HepG2 (cell line): ENCODE data around the gene C22orf42. TPM values are rescaled to one million over a fixed set of nuclear protein-coding genes. Genes with fewer than 3 reads are reported as not detected.

ENCODE experiments used
- ATAC-seq: fragments of 200-7000 bp; cut with Tn5 transposase; 3 replicates; pipeline ENCODE4 v1.9.1; 2020; ENCODE audit warnings: mild to moderate bottlenecking, moderate library complexity
- BruUV-seq: library from RNA; stranded (reverse); fragments of 400-500 nt; replicated peaks from 2 replicates; lab custom pipeline; 2021; lab: Mats Ljungman, UMichigan
- CTCF ChIA-PET: fragments of 300-600 bp; formaldehyde crosslinking; extraction: SDS; loops from one replicate; lab custom pipeline; 2021; ENCODE audit warnings: low total read pairs, inconsistent platforms, low intra/inter-chr PET ratio; lab: Yijun Ruan, JAX
- POLR2A ChIA-PET: fragments of 350-600 bp; sonication (Branson Sonifier 250); formaldehyde crosslinking; loops from one replicate; lab custom pipeline; 2020; ENCODE audit warnings: antibody characterized with exemption, inconsistent platforms; lab: Yijun Ruan, JAX
- DNase-seq: peaks from one replicate; pipeline ENCODE4 v3.0.0-alpha.2; 2015; ENCODE audit warnings: low spot score
- FAIRE-seq: peaks from 3 replicates; lab custom pipeline; 2011; peaks lifted over from hg19 to GRCh38; lab: Jason Lieb, UNC
- H2AFZ ChIP-seq: one replicate; pipeline ENCODE4 v1.6.1; 2011; ENCODE audit warnings: low read length, inconsistent platforms
- H3K27ac ChIP-seq: fragments of 300-600 bp; 3 replicates; pipeline ENCODE4 v1.8.0; 2011; ENCODE audit warnings: mixed run types, mild to moderate bottlenecking, mixed read lengths, low read length, inconsistent platforms; ENCODE audit not compliant: insufficient read depth; ENCODE audit errors: extremely low read length
- H3K27me3 ChIP-seq, 2 experiments: fragments of 200-600 bp in 1 of 2; 2 replicates in 1 of 2; 3 replicates in 1 of 2; pipeline versions ENCODE4 v1.6.0 to v1.8.0; 2011; ENCODE audit warnings: low read length in 2 of 2, mild to moderate bottlenecking in 2 of 2, moderate library complexity in 2 of 2, inconsistent platforms in 1 of 2; ENCODE audit not compliant: insufficient read depth in 2 of 2, control insufficient read depth in 1 of 2
- H3K36me3 ChIP-seq, 2 experiments: fragments of 200-600 bp in 1 of 2; replicated peaks in 1 of 2; 2 replicates in 1 of 2; 3 replicates in 1 of 2; pipeline versions ENCODE4 v1.5.1 to v1.8.0; 2011; ENCODE audit warnings: low read length in 2 of 2, inconsistent platforms in 1 of 2; ENCODE audit not compliant: insufficient read depth in 2 of 2, control insufficient read depth in 1 of 2
- H3K4me1 ChIP-seq: 2 replicates; pipeline ENCODE4 v1.5.1; 2012; ENCODE audit warnings: low read length, inconsistent platforms; ENCODE audit not compliant: insufficient read depth
- H3K4me2 ChIP-seq: 2 replicates; pipeline ENCODE4 v1.6.0; 2011; ENCODE audit warnings: low read depth, low read length, inconsistent platforms
- H3K4me3 ChIP-seq, 3 experiments: fragments of 200-600 bp in 1 of 3; sonication (generic), shearing (Covaris generic) in 1 of 3; replicated peaks in 1 of 3; 2 replicates each; pipeline ENCODE4 v1.5.1; 2011 to 2016; ENCODE audit warnings: low read length in 3 of 3, inconsistent platforms in 2 of 3, low read depth in 2 of 3, mild to moderate bottlenecking in 2 of 3, control low read depth in 1 of 3, mixed read lengths in 1 of 3; ENCODE audit not compliant: insufficient read depth in 1 of 3
- H3K79me2 ChIP-seq: one replicate; pipeline ENCODE4 v1.6.1; 2011; ENCODE audit warnings: low read length, inconsistent platforms; ENCODE audit not compliant: insufficient read depth
- H3K9ac ChIP-seq: 2 replicates; pipeline ENCODE4 v1.6.0; 2011; ENCODE audit warnings: mild to moderate bottlenecking, low read depth, low read length, inconsistent platforms; ENCODE audit not compliant: insufficient read depth
- H3K9me3 ChIP-seq: 2 replicates; pipeline ENCODE4 v1.5.1; 2012; ENCODE audit warnings: mild to moderate bottlenecking, low read length
- H4K20me1 ChIP-seq: 2 replicates; pipeline ENCODE4 v1.6.0; 2011; ENCODE audit warnings: inconsistent platforms, mild to moderate bottlenecking, low read length, moderate library complexity; ENCODE audit not compliant: insufficient read depth
- EZH2 ChIP-seq: conservative IDR thresholded peaks from 2 replicates; pipeline ENCODE4 v1.6.1; 2012; ENCODE audit warnings: mild to moderate bottlenecking, low read depth, low read length, moderate library complexity
- FUBP1 ChIP-seq: sonication (generic); formaldehyde crosslinking; IDR thresholded peaks from 2 replicates; pipeline ENCODE4 v1.5.1; 2020; ENCODE audit warnings: missing genetic modification reagents, mild to moderate bottlenecking, borderline replicate concordance
- KLF12 ChIP-seq: sonication (generic); formaldehyde crosslinking; IDR thresholded peaks from 2 replicates; pipeline ENCODE4 v1.4.0; 2020; ENCODE audit warnings: missing genetic modification reagents, borderline replicate concordance
- MBD4 ChIP-seq: IDR thresholded peaks from 2 replicates; pipeline ENCODE4 v1.6.1; 2012; ENCODE audit warnings: low read length, inconsistent platforms, borderline replicate concordance
- RAD21 ChIP-seq: fragments of 450-650 bp; formaldehyde crosslinking; IDR thresholded peaks from 2 replicates; pipeline ENCODE4 v1.5.0; 2020; ENCODE audit warnings: mild to moderate bottlenecking
- REST ChIP-seq, 2 experiments: IDR thresholded peaks; 2 replicates each; pipeline ENCODE4 v1.6.1; 2011 to 2012; ENCODE audit warnings: low read length in 2 of 2, borderline replicate concordance in 1 of 2, low read depth in 1 of 2, mild to moderate bottlenecking in 1 of 2, moderate library complexity in 1 of 2
- ZBTB4 ChIP-seq: sonication (generic); formaldehyde crosslinking; IDR thresholded peaks from 2 replicates; pipeline ENCODE4 v1.4.0; 2020; ENCODE audit warnings: missing genetic modification reagents, mild to moderate bottlenecking, borderline replicate concordance
- ZC3H4 ChIP-seq: sonication (generic); formaldehyde crosslinking; IDR thresholded peaks from 2 replicates; pipeline ENCODE4 v1.4.0; 2020; ENCODE audit warnings: missing genetic modification reagents, borderline replicate concordance
- ZNF207 ChIP-seq: fragments of 450-650 bp; IDR thresholded peaks from 2 replicates; pipeline ENCODE4 v1.6.1; 2016; ENCODE audit warnings: antibody characterized with exemption, borderline replicate concordance
- ZNF333 ChIP-seq: sonication (generic); formaldehyde crosslinking; IDR thresholded peaks from 2 replicates; pipeline ENCODE4 v1.4.0; 2020; ENCODE audit warnings: mild to moderate bottlenecking, missing genetic modification reagents, borderline replicate concordance
- ZNF431 ChIP-seq: sonication (generic); formaldehyde crosslinking; IDR thresholded peaks from 2 replicates; pipeline ENCODE4 v1.9.0; 2022; ENCODE audit warnings: missing genetic modification reagents, low read depth, mild to moderate bottlenecking, borderline replicate concordance
- ZNF616 ChIP-seq: sonication (generic); formaldehyde crosslinking; IDR thresholded peaks from 2 replicates; pipeline ENCODE4 v1.5.0; 2020; ENCODE audit warnings: low read depth, mild to moderate bottlenecking, missing genetic modification reagents
- ZNF761 ChIP-seq: sonication (generic); formaldehyde crosslinking; conservative IDR thresholded peaks from 2 replicates; pipeline ENCODE4 v1.4.0; 2020; ENCODE audit warnings: mild to moderate bottlenecking, missing genetic modification reagents
- WGBS: methylation state at CpG from one replicate; pipeline ENCODE4 v1.1.6; 2017; ENCODE audit warnings: low lambda C conversion rate; 5-methylcytosine and 5-hydroxymethylcytosine counted together
- in situ Hi-C: cut with HindIII; loops from 2 replicates; pipeline ENCODE4 v1.10.0; 2017; ENCODE audit warnings: low pct_unique_long_range_greater_than_20kb; ENCODE audit not compliant: extremely low pct_ligation_motif_present
- intact Hi-C: fragments of 100-400 bp; cut with micrococcal nuclease; formaldehyde crosslinking; loops from one replicate; pipeline ENCODE4 v1.10.0; 2022; ENCODE audit not compliant: unreplicated experiment
- polyA plus RNA-seq, 8 experiments: library from polyadenylated mRNA; depleted of rRNA in 3 of 8; stranded (reverse) in 7 of 8; unstranded in 1 of 8; fragments of >200 nt; fragmentation: Illumina TruSeq in 4 of 8; extraction: Trizol in 4 of 8; gene quantifications; 2 replicates each; pipeline versions ENCODE4 v1.2.1 to v1.2.3, GENCODE V29; 2011 to 2016; ENCODE audit warnings: low read depth in 4 of 8, missing spikeins in 1 of 8, mixed read lengths in 1 of 8; ENCODE audit not compliant: insufficient read depth in 1 of 8
- total RNA-seq, 5 experiments: library from RNA; depleted of rRNA; stranded (reverse); fragments of >200 nt; fragmentation: Illumina TruSeq; extraction: Trizol; gene quantifications; 2 replicates each; pipeline ENCODE4 v1.2.3, GENCODE V29; 2016; ENCODE audit warnings: low read depth in 1 of 5

C22orf42 gene
- total and polyA plus RNA-seq, 2 of the 13 experiments (the other 11 are each of a cell fraction or from before 2014, with no cell fraction given): not detected

GRCh38 chr22:32206774-32207758 lies 48.0 kb upstream of the C22orf42 start:
- ATAC-seq: peak; percentile 53
- H4K20me1 ChIP-seq: no peaks in the 10 kb centered on the region
- H3K27ac ChIP-seq: no peak overlapping the region
- H3K79me2 ChIP-seq: no peaks in the 10 kb centered on the region
- peaks cover 26% of the 10 kb centered on the region for H3K4me1 ChIP-seq
- H2AFZ ChIP-seq: no peak overlapping the region
- DNase-seq: peak; percentile 41
- WGBS: 51% methylated on average over 21 of the region's 22 CpGs
- H3K9me3 ChIP-seq: no peaks in the 10 kb centered on the region
- no TSS peak for BruUV-seq
- ChIA-PET CTCF (interaction anchor here (1.1 kb wide), 1 partner anchor 59 kb away, joined by 5 read pairs; no protein-coding TSS in a partner anchor), POLR2A (no interaction called here)
- H3K4me2 ChIP-seq: peak overlapping the region; percentile 37
- intact Hi-C loops (no loop called here), in situ Hi-C loops (no loop called here)
- H3K27me3 ChIP-seq: no peaks in the 10 kb centered on the region; a peak in 1 of 5 replicates
- no peaks in the 10 kb centered on the region for H3K36me3 ChIP-seq
- peak; percentile 65 for FAIRE-seq
- H3K4me3 ChIP-seq: peak overlapping the region in 1 of 3 experiments; percentile 12; a peak in 2 of 6 replicates
- no peak overlapping the region for H3K9ac ChIP-seq
- TF ChIP-seq ZNF333 (CRISPR knock-in tag) (no peak), KLF12 (no peak), EZH2 (no peak), FUBP1 (CRISPR knock-in tag) (no peak), ZNF431 (CRISPR knock-in tag) (no peak), ZNF616 (CRISPR knock-in tag) (no peak), ZBTB4 (CRISPR knock-in tag) (no peak), ZNF207 (no peak), RAD21 (peak; percentile 28; the same call in 1 of the 2 replicates), MBD4 (no peak), REST (IDR thresholded peaks at IDR 0.05; ENCODE audit: borderline replicate concordance in 1 of 2, low read depth in 1 of 2, low read length in 2 of 2) (no peak), ZC3H4 (CRISPR knock-in tag) (no peak), ZNF761 (CRISPR knock-in tag) (no peak)
